GM12892 (cell line): ENCODE data around the gene FAM20B.

ENCODE experiments used
- DNase-seq: peaks from one replicate; pipeline ENCODE4 v3.0.0; 2011; ENCODE audit not compliant: insufficient read length
- FAIRE-seq: peaks from 2 replicates; lab custom pipeline; 2011; peaks lifted over from hg19 to GRCh38; lab: Jason Lieb, UNC
- POLR2A ChIP-seq: IDR thresholded peaks from 2 replicates; pipeline ENCODE4 v1.6.1; 2011; ENCODE audit warnings: low read depth, low read length, control low read depth
- POLR2AphosphoS5 ChIP-seq: IDR thresholded peaks from 2 replicates; pipeline ENCODE4 v1.6.1; 2011; ENCODE audit warnings: low read depth, low read length, control low read depth
- TAF1 ChIP-seq: IDR thresholded peaks from 2 replicates; pipeline ENCODE4 v1.6.1; 2011; ENCODE audit warnings: low read depth, mild to moderate bottlenecking, control low read depth, low read length, borderline replicate concordance

The FAM20B gene

DNA sequence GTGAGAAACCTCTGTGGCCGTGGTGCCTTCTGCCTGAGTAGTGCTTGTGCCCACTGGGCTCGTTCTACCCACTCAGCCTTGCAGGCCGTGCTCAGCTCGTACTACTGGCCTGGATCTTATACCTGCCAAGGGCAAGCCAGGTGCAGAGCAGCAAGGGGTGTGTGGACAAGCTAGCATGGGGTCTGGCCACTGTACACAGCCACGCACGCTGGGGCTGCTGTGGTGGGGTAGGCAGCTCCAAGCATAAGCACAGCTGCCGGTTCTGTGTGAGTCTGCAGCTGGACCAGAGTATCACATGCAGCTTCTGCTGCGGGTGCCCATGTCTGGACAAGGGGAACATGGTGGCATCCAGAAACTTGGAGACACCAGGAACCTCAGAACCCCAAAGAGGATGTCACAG, 16.4 kb downstream of the FAM20B start:
- TF ChIP-seq POLR2AphosphoS5 (no peak), TAF1 (no peak), POLR2A (no peak)
- FAIRE-seq (no peak), DNase-seq (no peak)

DNA sequence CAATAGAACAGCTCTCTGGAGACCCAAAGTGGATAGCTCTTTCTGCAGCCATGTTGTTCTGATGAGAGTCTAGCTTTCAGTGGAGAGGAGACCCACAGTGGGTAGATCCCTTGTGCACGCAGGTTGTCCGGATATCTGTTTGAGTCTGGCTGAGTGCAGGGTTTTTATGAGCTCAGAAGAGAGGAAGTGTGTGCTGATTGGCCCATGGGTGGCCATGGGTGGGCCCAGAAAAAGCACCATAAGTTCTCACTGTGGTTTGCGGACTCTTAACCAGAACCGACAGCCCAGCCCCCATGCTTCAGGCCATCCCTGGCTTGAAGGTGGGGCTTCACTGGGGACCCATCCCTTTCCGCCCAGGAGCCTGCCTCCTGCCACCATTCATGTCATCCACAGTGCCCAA, 17.0 kb downstream of the FAM20B start:
- no peak for TF ChIP-seq TAF1
- TF ChIP-seq POLR2AphosphoS5 = no peak
- no peak for TF ChIP-seq POLR2A
- no peak for FAIRE-seq
- no peak for DNase-seq

DNA sequence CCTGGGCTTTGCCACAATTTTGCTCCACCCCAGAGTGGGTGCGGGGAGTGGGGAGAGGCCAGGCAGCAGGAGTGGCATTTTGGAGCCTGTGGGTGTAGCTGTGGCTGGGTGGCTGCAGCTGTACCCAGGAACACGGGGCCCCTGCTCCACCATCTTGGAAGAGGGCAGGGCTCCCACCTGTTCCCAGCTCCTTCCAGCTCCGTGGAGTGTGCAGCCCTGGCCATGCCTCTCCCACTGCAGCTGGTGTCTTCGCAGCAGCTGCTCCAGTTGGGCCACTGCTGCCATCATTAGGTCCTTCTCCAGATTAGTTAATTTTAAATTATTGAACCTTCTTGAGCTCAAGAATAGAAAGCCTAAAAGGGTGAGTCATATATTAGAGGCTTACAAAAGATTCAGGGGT, 17.6 kb downstream of the FAM20B start:
- no peak for FAIRE-seq
- DNase-seq = no peak
- TF ChIP-seq POLR2AphosphoS5 (no peak), POLR2A (no peak), TAF1 (no peak)

DNA sequence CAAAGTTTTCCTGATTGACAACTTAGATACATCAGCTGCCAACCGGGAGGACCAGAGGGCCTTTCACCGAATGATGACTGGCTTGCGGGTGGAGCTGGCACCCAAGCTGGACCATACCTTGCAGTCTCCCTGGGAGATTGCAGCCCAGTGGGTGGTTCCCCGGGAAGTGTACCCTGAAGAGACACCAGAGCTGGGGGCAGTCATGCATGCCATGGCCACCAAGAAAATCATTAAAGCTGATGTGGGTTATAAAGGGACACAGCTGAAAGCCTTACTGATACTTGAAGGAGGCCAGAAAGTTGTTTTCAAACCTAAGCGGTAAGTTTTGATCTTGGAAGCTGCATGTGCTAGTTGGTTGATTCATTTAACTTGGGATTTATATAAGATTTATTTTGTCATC, 18.2 kb downstream of the FAM20B start:
- DNase-seq (no peak), FAIRE-seq (no peak)
- TF ChIP-seq POLR2A = no peak
- TF ChIP-seq POLR2AphosphoS5 = no peak
- no peak for TF ChIP-seq TAF1

DNA sequence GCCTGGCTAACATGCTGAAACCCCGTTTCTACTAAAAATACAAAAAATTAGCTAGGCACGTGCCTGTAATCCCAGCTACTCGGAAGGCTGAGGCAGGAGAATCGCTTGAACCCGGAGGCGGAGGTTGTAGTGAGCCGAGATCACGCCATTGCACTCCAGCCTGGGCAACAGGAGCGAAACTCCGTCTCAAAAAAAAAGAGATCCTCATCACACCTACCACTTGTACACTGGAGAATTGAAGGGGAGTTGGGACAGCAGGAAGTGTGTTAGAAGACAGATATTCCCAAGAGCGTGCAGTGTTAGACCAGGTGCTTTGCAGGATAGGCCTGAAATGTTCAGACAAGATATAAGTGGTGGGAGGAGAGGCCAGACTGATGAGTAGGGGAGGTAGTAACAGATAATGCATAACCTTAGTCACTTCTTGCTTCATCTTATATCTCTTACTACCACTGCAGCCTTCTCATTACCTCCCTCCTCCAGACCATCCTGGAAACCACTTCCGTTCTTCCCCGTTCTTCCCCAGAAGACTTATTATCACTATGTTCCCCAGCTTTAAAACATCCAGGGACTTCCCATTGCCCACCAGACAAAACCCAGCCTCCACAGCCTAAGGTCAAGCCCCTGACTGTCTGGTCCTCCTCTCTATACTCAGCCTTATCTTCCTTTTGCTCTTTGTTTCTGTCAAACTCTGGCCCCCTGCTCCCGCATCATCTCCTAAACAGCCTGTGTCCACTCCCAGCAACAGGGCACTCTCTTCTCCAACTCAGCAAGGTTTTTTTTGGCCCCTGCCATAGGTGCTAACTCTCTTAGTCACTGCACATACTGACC, 21.3 kb downstream of the FAM20B start:
- DNase-seq = no peak
- no peak for FAIRE-seq
- TF ChIP-seq POLR2AphosphoS5 = no peak
- no peak for TF ChIP-seq POLR2A
- TF ChIP-seq TAF1 = no peak

DNA sequence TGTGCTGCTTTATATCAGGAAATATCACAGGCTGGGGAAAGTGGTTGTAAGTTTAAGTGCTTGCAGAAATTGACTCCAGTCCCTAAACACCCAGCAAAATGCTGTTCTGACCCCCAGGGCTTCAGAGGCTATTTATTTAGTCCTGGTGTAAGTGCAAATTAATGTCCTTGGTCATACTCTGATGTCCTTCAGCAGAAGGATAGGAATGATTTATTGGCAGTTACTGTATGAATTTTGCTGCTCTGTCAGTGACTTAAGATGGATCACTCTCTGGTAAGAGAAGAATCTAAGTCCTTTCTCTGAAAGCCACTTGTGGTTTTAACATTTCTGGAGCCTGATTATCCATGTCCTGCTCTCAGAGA, 21.9 kb downstream of the FAM20B start:
- no peak for DNase-seq
- TF ChIP-seq POLR2A = no peak
- no peak for TF ChIP-seq TAF1
- no peak for TF ChIP-seq POLR2AphosphoS5
- FAIRE-seq = no peak

DNA sequence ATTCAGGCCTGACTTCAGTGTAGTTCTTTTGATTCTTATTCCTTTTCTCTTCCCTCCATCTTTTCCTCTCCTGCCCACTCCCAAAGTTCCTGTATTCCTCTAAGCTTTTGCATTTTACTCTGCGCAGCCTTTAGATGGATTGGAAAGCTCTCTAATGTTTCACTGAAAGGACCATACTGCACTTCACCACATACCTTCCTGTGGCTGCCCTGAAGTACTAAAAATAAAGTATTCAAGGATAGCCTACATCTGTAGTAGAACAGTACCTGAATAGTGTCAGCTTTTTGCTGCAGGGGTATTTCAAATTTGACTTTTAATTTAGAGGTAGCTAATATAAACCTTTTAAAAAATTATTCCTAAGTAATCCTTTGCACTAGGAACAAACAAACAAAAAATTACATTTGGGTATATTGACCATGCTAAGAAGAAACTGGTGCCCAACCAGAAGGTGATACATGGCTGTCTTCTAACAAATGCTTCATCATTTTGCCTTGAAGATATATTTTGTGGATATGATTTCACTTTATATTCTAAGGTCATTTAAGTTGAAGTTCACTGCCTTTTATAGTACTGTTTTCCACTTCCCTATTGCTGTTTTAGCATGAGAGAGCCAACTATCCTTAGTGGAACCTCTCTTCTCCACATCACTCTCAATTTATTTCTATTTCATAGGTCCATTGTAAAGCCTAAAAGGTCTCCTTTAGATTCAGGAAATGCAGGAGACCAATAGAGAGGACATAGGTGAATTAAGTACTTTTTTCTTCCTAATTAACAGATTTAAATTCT, 22.8 kb downstream of the FAM20B start:
- no peak for FAIRE-seq
- TF ChIP-seq POLR2A (no peak), POLR2AphosphoS5 (no peak), TAF1 (no peak)
- no peak for DNase-seq

DNA sequence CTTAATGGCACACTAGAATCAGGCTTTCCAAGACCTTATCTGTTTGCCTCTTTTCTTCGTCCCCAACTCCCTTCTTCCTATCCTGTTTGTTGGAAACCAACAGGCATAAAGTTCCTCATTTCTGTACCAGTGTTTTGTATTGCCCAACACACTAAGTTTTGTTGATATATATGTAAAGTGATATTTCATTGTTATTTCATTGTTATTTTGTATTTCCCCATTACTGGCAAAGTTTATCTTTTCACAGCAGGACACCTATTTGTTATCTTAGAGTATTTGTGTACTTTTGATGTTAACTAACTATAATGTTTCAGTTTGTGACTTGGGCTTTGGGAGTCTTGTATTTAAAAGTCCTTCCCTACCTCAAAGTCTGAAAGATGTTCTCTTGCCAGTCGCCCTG, 27.1 kb downstream of the FAM20B start:
- DNase-seq (no peak), FAIRE-seq (no peak)
- TF ChIP-seq TAF1 = no peak
- TF ChIP-seq POLR2AphosphoS5 = no peak
- no peak for TF ChIP-seq POLR2A

DNA sequence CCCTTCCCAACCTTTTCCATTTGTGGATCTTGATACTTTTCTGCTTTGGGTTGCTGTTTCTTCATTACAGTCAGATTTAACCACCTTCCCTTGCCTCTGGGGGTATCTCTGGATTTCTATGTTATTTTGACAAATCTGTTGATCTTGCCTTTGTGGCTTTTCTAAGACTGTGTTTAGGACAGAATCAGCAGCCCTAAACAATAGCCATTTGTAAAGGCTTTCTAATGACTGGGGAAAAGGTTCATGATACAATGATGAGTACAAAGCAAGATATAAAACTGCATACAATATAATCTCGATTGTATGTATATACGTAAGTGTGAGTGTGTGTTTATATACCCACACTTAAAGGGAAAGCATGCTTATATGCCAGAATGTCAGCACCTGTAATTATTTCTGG, 27.8 kb downstream of the FAM20B start:
- no peak for FAIRE-seq
- no peak for DNase-seq
- TF ChIP-seq POLR2AphosphoS5 (no peak), POLR2A (no peak), TAF1 (no peak)

DNA sequence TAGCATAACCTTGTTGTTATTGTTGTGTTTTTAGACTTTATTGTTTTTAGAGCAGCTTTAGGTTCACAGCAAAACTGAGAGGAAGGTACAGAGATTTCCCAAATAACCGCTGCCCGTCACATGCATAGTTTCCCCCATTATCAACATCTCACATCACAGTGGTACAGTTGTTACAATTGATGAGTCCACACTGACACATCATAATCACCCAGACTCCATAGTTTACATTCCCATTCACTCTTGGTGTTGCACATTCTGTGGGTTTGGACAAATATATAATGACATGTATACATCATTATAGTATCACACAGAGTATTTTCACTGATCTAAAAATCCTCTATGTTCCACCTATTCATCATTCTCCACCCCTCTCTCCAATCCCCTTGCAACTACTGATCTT, 30.2 kb downstream of the FAM20B start:
- no peak for FAIRE-seq
- DNase-seq = no peak
- TF ChIP-seq POLR2AphosphoS5 (no peak), TAF1 (no peak), POLR2A (no peak)

DNA sequence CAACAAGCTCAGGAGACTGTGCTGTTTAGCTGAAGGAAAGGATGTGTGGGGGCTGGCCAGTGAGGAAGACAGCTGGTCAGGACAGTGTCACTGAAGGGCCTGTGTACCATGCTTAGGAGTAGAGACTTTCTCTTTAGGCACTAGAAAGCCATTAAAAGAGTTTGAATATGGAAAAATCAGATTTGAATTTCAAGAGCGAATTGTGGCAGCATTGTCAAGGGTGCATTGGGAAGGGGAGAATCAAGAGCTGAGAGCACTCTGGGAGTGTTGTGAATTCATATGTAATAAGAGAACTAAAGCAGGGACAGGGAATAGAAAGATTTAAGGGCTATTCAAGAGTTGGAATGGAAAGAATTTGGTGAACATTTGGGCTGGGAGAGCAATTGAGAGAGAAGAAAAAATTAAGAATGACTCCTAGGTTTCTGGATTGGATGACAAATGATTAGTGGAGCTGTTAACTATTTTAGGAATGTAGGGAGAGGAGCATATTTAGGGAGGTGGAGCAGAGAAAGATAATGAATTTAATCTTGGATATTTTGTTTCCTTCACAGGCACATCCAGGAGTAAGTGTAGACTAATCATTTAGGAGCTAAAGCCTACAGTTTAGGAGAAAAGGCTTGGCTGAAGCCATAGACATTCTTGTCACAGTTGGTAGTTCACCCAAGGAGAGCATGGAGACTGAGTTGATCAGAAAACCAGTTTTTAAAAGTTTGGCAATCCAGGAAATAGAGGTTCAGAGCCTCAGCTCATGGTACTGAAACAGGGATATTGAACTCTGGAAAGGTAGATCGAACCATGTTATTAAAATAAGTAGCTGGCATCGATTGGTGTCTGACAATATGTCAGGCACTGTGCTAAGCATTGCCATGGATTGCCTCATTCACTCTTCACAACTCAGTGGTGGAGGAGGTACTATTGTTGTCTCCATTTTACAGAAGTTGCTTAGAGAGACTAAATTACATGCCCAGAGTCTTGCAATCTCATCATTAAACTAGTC, 33.1 kb downstream of the FAM20B start:
- DNase-seq (no peak), FAIRE-seq (no peak)
- TF ChIP-seq POLR2A (no peak), TAF1 (no peak), POLR2AphosphoS5 (no peak)
